T-helper 1 cell (primary cell): ENCODE measurements around the gene TRIM34.
"Not testable (repeated sequence)": the region's sequence is repeated elsewhere in the genome, so short reads cannot be mapped to it uniquely, and the experiment has no call there.

Experiments used
- DNase-seq, 5 donors: peaks; one replicate each; pipeline ENCODE4 v3.0.0-alpha.2; 2012 to 2020
- total RNA-seq, 4 donors: gene quantifications; one replicate each; lab custom pipeline; 2026; lab: John Stamatoyannopoulos, UW

Gene TRIM34
- 0 reads per million in 4 donors for total RNA-seq

- peak; percentile 9 to 78 (median 40) for DNase-seq
Observed at GRCh38 chr11:5624489-5625279, at the start of gene TRIM34. Gene TRIM34 (plus strand): TSS chr11:5625001. CDS start chr11:5632332, 7,331 bp downstream.

GRCh38 chr11:5575152-5575551 lies 49.6 kb upstream of the TRIM34 start:
- DNase-seq: no peak

- no peak for DNase-seq
Observed at GRCh38 chr11:5577101-5577500, 47.7 kb upstream of the TRIM34 start.

GRCh38 chr11:5580577-5580976 lies 44.2 kb upstream of the TRIM34 start, which contains the start of gene OR52B6:
Gene OR52B6 (plus strand): TSS chr11:5580877. CDS start chr11:5580877, 0 bp downstream.
- no peak for DNase-seq

GRCh38 chr11:5581014-5581413 lies 43.8 kb upstream of the TRIM34 start:
- no peak for DNase-seq

GRCh38 chr11:5584458-5584857 lies 40.3 kb upstream of the TRIM34 start:
- DNase-seq: not testable (repeated sequence)

- DNase-seq: not testable (repeated sequence)
Observed at GRCh38 chr11:5589906-5590305, 34.9 kb upstream of the TRIM34 start.

- no peak for DNase-seq
Observed at GRCh38 chr11:5591613-5592012, 33.2 kb upstream of the TRIM34 start.

GRCh38 chr11:5592615-5593014 lies 32.2 kb upstream of the TRIM34 start:
- DNase-seq: no peak

- no peak for DNase-seq
Observed at GRCh38 chr11:5593146-5593545, 31.7 kb upstream of the TRIM34 start.

- no peak for DNase-seq
Observed at GRCh38 chr11:5596607-5597201, 28.1 kb upstream of the TRIM34 start, which contains the start of gene TRIM6. Gene TRIM6 (plus strand): TSS chr11:5596637. CDS start chr11:5596898, 261 bp downstream.

GRCh38 chr11:5597953-5598352 lies 26.8 kb upstream of the TRIM34 start:
- DNase-seq: no peak

GRCh38 chr11:5600374-5600851 lies 24.4 kb upstream of the TRIM34 start:
- peak in 4 of 5 donors; percentile 25 to 51 (median 42) for DNase-seq

GRCh38 chr11:5602791-5603190 lies 22.0 kb upstream of the TRIM34 start:
- not testable (repeated sequence) for DNase-seq

GRCh38 chr11:5603326-5603725 lies 21.5 kb upstream of the TRIM34 start:
- DNase-seq: no peak

- no peak for DNase-seq
Observed at GRCh38 chr11:5604896-5605295, 19.9 kb upstream of the TRIM34 start.

- no peak for DNase-seq
Observed at GRCh38 chr11:5605849-5606248, 19.0 kb upstream of the TRIM34 start.

GRCh38 chr11:5608808-5609207 lies 16.0 kb upstream of the TRIM34 start:
- no peak for DNase-seq

GRCh38 chr11:5610446-5610845 lies 14.4 kb upstream of the TRIM34 start:
- no peak for DNase-seq

GRCh38 chr11:5611627-5612026 lies 13.2 kb upstream of the TRIM34 start:
- no peak for DNase-seq

- no peak for DNase-seq
Observed at GRCh38 chr11:5618807-5619206, 6.0 kb upstream of the TRIM34 start.

- DNase-seq: no peak
Observed at GRCh38 chr11:5620651-5621521, 3.9 kb upstream of the TRIM34 start.

GRCh38 chr11:5621580-5621979 lies 3.2 kb upstream of the TRIM34 start:
- no peak for DNase-seq
